PFSK-1 (cell line): ENCODE measurements around the gene TPD52L2.

Experiments used
- FOXP2 ChIP-seq: optimal IDR thresholded peaks from 2 replicates; pipeline ENCODE3; 2011; ENCODE audit warnings: borderline replicate concordance, control low read depth, inconsistent platforms; ENCODE audit not compliant: insufficient read depth; ENCODE audit errors: extremely low read length, extremely low read depth
- POLR2AphosphoS5 ChIP-seq: IDR thresholded peaks from 2 replicates; pipeline ENCODE4 v1.6.1; 2012; ENCODE audit warnings: low read depth, mild to moderate bottlenecking, control low read depth, low read length, moderate library complexity
- REST ChIP-seq, 2 experiments: IDR thresholded peaks; 2 replicates each; pipeline versions ENCODE4 v1.6.1 to v1.8.0; 2011 to 2012; ENCODE audit warnings: low read depth in 2 of 2, low read length in 2 of 2, control low read depth in 1 of 2, inconsistent platforms in 1 of 2, mild to moderate bottlenecking in 1 of 2, moderate library complexity in 1 of 2; ENCODE audit not compliant: insufficient read depth in 1 of 2
- SIN3A ChIP-seq: IDR thresholded peaks from 2 replicates; pipeline ENCODE4 v1.6.1; 2012; ENCODE audit warnings: mild to moderate bottlenecking, low read length, moderate library complexity, borderline replicate concordance; ENCODE audit not compliant: insufficient read depth
- TAF1 ChIP-seq: IDR thresholded peaks from 2 replicates; pipeline ENCODE4 v1.6.1; 2012; ENCODE audit warnings: low read length, control low read depth, borderline replicate concordance; ENCODE audit not compliant: insufficient read depth

- no peak for TF ChIP-seq POLR2AphosphoS5
- TF ChIP-seq TAF1: no peak
- TF ChIP-seq REST (IDR thresholded peaks at IDR 0.05; ENCODE audit: insufficient read depth in 1 of 2, low read depth in 2 of 2, low read length in 2 of 2): peak; percentile 37 to 79; a peak in 3 of 4 replicates
- TF ChIP-seq FOXP2: no peak
- TF ChIP-seq SIN3A: no peak
Observed at GRCh38 chr20:63881451-63882226, 16.6 kb downstream of the TPD52L2 start.
